Skin of body (tissue), 2 donors: Measurements from ENCODE around the gene ARMC9. TPM values are rescaled to one million over a fixed set of nuclear protein-coding genes. Genes with fewer than 3 reads are reported as not detected.
"Not testable (repeated sequence)": the region's sequence is repeated elsewhere in the genome, so short reads cannot be mapped to it uniquely, and the experiment has no call there.

Experiments
- DNase-seq: peaks from one replicate; lab custom pipeline; 2025; lab: John Stamatoyannopoulos, UW
- total RNA-seq: library from RNA; depleted of rRNA; stranded (reverse); fragments of >200 nt; gene quantifications from one replicate; pipeline ENCODE4 v1.2.3, GENCODE V29; 2014

The ARMC9 gene
- total RNA-seq, 1 donor from 2014 or later: 8.8 TPM

DNA sequence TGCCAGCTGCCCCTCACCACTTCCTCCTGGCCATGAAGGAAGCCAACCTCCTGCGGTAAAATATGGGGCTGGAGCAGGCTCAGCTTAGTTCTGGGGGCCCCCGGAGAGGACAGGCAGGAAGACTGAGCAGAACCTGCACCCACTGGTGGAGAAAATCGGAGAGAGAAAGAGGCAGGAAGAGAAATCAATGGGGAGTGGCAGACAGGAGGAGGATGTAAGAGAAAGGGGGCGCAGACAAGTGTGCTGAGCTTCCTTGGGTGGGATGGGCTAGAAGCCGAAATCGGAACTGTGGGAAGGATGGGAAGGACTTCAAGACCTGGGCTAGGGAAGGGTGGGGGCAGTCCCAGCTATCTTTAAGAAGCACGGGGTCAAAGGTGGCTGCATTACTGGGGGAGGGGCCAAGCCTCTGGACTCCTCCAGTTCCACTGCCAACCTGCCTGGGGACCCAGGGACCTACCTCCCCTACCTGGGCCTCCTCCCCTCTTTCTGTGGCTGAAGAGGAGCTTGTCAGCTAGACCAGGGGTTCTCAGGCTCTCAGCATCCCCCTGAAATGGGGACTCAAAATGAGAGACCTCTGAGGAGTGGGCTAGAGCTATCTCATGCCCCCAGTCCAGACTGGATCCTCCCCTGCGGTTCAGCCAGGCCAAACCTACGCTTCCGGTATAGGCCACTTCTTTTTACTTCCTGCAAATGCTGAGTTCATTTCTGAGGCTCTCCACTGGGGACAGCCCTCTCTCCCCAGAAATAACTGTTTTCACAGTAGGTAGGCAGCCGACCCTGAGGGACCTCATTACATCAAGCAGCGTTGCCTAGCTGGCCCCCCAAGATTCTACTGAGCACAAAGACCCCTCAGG is 163.5 kb downstream of the ARMC9 start:
- DNase-seq: no peak

DNA sequence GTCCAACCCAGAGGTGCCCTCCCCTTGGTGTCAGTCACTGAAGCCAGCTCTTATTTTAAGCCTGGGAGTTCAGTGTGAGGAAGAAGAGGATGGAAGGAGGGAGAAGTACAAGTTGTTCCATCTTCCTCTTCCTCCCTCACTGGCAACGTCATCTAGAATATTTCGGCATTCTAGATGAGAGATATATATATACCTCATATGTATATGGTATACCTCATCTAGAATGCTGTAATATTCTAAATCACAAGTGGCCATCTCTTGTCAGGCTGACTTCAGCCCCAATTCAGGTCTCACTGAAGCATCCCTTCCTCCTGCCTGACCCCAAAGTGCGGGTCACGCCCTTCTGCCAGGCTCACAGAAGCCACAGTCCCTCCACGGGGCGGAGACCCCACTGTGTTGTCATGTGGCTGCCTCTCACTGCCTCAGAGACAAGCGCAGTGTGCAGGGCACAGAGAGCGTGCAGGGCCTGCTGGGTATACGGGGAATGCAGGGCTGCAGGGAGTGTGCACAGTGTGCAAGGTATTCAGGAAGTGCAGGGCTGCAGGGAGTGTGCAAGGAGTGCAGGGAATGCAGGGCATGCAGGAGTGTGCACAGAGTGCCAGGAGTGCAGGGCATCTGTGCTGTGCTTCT is 164.2 kb downstream of the ARMC9 start:
- DNase-seq: no peak

DNA sequence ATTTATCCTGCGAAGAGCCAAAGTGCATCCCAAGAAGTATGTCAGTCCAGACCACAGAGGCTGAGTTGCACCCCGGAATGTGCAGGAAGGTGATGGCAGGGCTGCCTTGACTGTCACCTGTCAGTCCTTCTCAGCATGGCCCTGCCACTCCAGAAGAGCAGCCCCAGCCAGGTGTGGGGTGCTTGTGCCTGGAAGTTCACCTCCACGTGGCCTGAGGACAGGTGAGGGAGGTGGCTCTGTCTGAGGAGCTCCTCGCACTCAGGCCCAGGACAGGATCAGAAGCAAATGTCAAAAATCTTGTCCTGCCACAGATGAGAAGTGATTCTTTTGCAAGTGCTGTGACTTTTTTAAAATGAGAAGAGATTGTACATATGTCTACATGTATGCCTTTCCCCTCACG is 165.6 kb downstream of the ARMC9 start:
- DNase-seq: no peak

DNA sequence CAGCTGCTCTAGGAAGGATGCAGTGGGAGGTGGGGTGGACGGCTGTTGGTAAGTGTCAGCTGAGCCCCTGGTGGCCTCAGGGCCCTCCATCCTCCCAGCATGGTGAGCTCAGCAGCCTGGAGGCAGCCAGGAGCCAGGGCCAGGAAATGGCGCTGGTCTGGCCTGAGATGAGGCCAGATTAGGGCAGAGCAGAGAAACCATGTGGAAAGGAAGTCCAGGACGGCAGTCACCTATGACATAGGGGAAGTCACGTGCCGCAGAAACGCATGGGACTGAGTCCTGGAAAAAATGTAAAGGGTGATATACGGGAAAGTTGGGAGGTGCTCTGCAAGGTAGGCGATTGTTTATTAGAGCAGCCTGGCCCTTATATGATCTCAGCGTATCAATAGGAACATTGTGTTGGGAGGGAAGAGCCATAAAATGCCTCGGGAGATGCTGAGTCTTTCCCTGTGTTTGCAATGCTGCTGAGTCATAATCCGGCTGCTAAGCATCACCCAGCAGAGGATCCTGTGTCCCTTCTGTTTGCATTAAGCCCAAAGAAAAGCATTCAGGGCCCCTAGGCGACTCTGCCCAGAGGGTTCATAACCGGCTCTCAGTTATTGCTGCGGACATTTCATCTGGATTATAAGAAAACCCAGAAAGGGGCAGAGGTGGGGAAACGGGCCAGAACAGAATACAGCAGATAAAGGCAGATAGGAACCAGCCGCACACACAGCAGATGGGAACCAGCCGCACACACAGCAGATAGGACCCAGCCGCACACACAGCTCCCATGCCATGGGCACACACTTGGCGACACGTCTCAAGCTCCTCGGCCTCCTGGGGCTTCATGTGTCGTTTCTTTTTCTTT is 166.8 kb downstream of the ARMC9 start:
- peak; percentile 62 for DNase-seq

DNA sequence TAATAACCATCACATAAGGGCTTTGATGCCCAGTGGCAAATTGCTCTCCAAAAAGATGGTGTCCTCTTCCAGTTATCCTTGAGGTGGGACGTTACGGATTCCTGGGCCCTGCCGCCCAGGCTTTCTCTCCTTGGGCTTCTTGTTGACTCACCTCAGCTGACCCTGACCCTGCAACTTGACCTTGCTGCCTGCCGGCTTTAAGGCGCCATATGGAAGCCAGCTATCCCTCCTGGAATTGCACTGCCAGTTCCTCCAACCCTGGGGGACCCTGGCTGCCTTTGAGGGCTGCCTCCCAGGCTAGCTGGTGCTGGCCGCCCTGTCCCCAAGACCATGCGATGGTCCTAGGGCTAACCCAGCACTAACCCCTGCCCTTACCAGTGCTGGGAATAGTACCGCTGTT is 168.7 kb downstream of the ARMC9 start:
- no peak for DNase-seq

DNA sequence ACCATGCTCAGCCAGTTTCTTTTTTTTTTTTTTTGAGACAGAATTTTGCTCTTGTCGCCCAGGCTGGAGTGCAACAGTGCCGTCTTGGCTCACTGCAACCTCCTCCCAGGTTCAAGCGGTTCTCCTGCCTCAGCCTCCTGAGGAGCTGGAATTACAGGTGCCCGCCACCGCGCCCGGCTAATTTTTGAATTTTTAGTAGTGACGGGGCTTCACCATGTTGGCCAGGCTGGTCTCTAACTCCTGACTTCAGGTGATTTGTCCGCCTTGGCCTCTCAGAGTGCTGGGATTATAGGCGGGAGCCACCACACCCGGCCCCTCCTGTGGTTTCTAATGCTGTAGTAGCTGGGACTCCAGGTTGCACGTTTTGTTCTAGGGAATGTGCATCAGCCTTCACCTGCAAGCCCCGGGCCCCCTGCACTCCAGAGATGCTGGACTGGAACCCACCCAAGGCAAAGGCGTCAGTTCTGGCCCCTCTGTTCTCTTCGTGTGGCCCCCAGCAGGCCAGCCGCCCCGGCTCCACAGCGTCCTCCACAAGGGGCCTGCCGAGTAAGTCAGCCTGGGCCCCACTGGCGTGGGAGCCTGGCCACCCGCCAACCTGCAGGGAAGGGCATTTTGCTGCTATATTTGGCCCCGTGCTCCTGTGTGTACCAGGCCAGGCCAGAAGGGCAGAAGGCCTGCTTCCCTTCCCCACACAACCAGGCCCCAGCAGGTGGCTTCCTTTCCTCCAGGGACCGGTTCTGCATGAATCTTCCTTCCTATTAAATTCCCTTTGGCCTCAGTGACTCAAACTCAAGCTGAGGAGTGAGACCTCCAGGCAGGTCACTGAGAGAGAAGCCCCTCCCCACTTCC is 171.4 kb downstream of the ARMC9 start:
- DNase-seq: no peak

DNA sequence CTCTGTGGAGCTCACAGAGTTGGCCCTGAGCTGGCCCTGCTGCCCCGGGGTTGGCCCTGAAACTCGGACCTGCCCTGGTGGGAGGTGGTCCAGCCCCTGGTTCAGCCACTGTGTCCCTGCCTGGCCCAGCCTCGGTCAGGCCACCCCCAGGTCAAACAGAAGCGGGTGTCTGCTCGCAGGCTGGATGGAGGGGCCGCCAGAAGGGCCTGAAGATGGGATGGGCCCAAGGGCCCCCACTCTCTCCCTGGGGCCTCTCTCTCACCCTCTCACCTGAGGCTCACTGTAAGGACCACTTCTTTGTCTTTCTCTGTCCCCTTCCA is 172.0 kb downstream of the ARMC9 start:
- DNase-seq: no peak

DNA sequence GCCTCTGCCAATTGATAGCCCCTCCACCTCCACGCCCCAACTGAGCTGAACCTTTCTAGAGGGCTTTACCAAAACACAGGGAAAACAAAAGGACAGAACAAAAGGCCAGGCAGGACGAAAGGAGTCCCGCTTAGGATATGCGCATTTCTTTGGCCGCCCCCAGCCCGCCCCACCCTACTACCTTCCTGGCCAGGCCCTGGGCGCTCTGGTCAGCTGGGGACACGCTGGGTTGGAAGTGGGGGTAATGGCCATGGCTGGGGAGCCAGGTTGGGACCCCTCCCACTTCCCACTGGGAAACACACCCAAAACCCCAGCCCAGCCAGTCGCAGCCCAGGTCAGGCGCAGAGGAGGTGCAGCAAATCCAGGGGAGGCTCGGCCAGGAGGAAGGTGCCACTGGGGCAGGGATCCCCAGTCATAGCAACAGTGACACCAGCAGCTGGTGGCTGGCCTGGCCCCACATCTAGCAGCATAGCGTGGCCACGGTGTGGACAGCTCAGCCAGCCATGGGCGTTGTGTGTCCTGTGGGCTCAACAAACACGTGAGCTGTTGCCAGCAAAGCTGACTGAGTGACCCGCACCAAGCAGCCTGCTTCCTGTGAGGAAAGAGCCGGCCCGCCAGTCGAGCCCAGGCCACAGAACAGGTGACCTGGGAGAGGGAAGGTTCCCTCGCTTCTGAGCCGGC is 172.5 kb downstream of the ARMC9 start:
- no peak for DNase-seq

DNA sequence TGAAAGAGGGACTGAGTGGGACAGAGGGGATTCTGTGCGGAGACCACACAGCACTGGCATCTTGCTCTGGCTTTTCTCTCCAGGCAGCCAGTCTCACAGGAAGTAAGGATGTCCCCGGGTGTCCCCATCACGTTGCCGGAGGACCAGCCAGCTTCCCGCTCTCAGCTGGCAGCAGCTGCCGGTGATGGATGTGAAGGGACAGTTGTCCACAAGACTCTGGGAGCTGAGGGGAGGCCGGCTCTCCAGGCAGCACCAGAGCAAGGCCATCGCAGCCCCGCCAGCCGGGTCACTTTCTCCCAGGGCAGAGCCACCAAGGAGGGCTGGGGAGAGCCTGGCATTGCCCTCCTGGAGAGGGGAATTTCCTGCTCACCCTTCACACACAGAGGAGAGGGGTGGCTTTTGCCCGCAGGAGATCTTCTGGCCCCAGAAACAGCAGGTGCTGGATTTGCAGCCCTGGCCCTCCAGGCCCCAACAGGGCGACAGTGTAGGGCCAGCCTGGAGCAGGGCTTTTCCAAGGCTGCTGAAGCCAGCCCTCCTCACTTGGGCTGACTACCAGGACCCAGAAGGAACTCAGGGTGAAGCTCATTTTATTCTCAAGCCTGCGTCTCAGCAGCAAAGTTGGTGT is 173.1 kb downstream of the ARMC9 start:
- no peak for DNase-seq

DNA sequence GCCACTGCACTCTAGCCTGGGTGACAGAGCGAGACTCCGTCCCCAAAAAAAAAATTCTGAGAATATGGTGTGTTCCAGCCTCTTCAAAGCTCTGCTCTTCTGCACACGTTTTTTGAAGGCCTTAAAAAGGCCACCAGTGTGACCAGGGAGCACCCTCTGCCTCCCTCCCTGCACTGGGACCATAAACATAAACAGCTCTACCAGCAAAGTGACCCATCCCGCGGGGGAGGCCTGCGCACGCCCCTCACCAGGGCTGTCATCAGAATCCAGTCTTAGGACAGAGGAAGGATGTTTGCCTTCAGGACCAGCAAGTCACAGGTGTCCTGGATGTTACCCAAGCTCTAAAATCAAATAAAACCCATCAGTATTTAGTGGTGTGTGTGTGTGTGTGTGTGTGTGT is 173.9 kb downstream of the ARMC9 start:
- DNase-seq: no peak

DNA sequence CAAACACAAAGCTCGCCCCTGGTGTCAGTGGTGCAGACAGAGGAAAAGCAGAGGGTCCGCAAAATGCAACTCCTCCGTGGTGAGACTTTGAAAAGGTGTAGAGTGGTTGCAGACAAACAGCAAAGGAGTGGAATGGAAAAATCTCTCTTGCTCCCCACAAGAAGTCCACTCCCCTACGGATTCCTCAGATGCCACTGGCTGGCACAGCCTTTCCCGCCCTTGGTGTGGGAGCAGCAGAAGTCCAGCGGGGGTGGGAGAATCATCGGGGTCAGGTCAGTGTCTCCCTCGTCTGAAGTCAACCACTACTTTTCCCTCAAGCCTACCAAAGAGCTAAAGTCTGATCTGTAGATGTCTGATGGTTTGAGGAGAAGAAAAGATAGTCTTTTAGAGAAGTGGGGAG is 174.8 kb downstream of the ARMC9 start:
- no peak for DNase-seq

DNA sequence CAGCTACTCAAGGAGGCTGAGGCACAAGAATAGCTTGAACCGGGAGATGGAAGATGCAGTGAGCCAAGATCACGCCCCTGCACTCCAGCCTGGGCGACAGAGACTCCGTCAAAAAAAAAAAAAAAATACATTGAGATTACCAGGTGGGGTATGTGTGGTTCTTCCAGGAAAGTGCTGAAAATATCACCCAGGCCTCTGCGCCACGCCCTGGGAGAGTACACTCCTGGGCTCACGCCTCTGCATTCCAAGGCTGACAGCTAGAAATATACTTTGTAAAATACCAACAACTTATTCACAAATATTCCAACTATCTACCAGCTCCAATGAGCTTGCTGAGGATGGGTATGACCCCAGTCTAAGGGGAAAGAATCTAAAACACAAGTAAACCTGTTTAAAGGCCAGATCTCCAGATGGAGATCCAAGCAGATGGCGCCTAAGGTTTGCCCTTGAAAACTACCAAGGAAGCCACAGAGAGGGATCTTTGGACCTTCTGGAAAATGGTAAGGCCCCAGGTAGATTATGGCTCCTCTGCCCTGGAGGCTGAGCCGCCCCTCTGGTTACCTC is 175.4 kb downstream of the ARMC9 start:
- no peak for DNase-seq

DNA sequence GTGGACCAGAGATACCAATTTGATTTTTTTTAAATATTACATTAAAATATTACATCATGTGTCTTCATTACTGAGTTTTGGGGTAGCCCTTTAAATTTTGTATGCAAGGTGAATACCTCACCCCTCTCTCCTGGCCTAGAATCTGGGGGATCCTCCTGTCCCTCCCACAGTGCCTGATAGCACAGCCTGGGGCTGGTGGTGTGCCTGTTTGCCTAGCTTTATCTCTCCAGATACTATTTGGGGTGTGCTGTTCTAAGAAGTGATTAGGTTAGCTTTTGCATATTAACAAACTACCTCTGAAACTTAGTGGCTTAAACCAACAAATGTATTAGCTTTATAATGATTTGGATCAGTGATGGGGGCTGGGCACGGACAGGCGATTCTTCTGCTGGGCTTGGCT is 176.3 kb downstream of the ARMC9 start:
- no peak for DNase-seq

DNA sequence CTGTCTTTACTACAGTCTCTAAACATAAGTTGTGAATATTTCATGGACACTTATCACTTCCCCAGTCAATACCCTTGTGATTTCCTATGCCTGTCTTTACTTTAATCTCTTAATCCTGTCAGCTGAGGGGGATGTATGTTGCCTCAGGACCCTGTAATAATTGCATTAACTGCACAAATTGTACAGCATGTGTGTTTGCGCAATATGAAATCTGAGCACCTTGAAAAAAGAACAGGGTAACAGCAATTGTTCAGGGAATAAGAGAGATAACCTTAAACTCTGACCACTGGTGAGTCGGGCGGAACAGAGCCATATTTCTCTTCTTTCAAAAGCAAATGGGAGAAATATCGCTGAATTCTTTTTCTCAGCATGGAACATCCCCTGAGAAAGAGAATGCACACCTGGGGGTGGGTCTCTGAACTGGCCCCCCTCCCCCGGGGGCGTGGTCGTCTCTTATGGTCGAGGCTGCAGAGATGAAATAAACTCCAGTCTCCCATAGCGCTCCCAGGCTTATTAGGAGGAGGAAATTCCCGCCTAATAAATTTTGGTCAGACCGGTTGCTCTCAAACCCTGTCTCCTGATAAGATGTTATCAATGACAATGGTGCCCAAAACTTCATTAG is 177.7 kb downstream of the ARMC9 start:
- not testable (repeated sequence) for DNase-seq

DNA sequence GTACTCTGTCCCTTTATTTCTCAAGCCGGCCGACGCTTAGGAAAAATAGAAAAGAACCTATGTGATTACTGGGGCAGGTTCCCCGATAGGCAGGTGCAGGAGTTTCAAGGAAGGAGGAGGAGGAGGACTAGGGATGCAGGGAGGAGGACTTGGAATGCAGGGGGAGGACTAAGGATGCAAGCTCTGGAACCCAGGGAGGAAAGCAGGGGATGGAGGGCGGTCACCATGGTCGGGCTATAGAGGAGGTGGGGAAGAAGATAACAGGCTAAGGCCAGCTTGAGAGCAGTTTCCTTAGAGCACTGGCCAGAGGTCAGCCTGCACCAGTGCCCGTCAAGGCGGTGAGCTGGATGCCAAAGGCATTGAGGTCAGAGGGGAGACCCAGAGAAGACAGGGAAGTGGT is 178.4 kb downstream of the ARMC9 start:
- no peak for DNase-seq

DNA sequence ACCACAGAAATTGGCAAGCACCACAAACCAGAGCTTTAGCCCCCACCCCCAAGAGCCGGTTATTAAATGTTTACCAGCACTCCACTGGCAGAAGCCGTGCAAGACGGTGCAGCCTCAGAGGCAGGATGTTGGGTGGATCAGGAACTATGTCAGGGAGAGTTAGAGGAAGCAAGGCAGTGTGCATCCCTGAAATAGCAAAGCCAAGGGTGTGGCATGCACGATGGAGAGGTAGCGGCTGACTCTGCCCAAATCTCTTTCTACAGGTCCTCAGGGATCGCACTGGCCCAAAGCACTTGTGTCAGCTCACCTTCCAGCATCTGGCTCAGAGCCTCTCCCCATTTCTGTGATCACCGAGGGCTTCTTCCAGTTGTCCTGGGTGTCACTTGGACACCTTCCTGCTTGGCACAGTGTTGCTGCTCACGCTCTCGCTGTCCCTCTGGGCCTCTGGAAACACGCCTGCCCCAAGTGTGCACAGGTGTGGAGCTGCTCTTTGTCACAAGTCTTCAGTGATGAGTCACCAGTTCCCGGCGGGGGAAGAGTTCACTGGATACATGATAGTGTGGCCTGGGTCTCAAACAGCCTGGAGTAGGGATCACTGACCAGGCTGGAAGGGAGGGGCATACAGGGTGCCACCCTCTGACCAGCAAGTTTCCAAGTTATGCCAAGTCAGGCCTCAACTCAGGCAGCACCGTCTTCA is 179.7 kb downstream of the ARMC9 start:
- no peak for DNase-seq

DNA sequence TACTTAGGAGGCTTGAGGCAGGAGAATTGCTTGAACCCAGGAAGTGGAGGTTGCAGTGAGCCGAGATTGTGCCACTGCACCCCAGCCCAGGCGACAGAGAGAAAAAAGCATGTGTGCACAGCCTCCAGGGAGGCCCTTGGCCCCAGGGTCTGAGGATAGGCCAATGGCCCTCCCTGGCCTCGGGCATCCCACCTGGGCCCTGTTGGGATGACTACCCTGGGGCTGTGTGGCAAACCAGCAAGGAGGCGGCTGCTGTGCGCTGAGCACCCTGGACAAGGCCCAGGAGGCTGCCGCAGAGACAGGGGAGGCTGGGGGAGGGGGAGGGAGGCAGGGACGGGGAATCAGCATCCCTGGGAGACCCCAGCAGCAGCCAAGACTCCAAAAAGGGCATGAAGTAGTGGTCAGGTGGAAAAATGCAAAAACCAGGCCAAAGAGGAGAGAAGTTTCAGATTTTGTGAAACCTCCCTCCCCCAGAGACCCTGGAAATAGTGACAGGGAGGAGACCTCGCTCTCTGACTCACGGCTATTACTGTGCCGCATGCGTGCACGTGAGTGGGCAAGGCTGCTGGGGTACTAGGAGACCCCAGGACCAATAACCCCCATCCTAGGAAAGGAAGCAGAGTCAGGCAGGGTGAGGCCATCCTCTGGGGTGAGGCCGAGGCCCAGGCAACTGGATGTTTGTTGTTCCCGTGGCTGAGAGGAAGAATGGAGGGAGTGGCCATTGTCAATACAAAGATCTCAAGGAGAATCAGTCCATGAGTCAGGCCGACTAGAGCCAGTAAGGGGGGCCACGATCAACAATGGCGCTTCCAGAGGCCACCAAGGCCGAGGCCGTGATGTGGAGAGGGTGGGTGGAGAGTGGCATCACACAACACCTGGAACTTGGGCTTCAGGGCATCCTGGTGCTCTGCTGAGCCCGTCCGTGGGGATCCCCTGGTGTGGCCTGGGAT is 181.1 kb downstream of the ARMC9 start:
- DNase-seq: no peak

DNA sequence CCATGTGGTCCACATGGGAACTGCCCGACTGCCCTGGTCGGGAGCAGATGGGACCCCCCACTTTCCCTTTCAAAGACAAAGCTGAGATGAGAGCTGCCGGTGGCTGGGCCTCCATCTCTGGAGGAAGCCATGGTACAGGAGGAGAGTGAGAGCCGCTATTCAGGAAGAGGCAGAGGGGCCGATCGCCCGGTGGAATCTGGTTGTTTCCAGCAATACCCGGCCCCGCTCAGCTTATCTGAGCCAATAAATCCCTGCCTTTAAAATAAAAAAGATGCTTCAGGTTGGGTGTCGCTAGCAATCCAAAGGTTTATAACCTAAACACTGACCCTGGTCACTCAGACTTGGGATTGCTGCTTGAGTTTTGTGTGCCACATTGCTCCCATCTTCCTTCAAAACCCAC is 181.9 kb downstream of the ARMC9 start:
- no peak for DNase-seq
